Stimulated activated CD8-positive, alpha-beta memory T cell treated with anti-CD3 and anti-CD28 coated beads, Interleukin-15, amount 100 ng/mL, for 48 hours (primary cell): Measurements from ENCODE around the gene FICD.
"Not testable (repeated sequence)": the region's sequence is repeated elsewhere in the genome, so short reads cannot be mapped to it uniquely, and the experiment has no call there.

Experiments used
- DNase-seq, 2 donors: peaks; one replicate each; pipeline ENCODE4 v3.0.0-alpha.2; 2020; ENCODE audit warnings: low read depth in 2 of 2

FICD gene

DNA sequence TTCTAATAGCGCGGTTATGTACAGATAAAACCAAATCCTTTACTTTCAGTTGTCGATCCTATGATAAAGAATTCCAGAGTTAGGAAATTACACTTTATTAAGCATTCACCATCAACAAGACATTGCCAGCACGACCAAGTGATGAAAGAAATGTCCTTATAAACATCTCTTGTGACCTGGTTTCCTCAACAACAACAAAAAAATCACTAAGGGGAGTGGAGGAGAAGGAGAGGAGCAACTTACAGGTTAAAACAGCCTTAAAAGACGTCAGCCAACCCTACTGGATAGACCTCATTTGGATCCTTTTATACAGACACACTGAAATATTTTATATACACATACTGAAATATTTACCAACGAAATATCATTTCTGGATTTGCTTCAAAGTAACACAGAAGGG lies 23.1 kb downstream of the FICD start:
- no peak for DNase-seq

- DNase-seq = no peak
These were observed 23.6 kb downstream of the FICD start for GRCh38 chr12:108538616-108539195.

DNA sequence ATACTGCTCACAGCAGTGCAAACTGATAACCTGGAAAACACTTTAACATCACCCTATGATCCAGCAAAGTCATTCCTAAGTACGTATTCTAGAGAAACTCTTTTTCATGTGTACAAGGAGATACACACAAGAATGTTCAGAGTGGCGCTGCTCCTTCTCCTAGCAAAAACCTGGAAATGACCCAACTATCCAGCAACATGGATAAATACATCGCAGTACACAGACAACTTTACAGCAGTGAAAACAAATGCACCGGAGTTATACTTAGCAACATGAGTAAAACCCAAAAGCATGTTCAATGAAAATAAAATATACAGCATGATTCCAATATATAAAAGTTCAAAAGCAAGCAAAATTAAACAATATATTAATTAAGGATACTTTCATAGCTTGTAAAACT lies 27.2 kb downstream of the FICD start:
- DNase-seq = no peak

GRCh38 chr12:108543652-108544051 lies 28.6 kb downstream of the FICD start:
- no peak for DNase-seq

DNA sequence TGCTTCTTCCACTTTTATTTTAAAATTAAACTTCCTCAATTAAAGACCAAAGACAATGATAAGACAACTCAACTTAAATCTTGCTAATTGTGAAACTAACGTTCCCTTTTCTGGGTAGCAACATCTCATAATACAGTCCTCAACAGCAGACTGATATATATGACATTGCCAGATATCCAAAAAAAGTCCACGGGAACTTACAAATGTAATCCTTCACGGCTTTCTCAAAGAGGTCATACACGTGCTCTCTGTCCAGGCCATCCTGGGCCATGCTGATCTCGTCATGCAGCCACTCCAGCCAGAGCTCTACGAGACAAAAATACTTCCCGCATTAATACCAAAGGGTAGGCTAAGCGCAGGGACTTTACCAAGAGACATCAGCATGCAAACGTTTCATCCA lies 32.6 kb downstream of the FICD start:
- DNase-seq = no peak

- DNase-seq = no peak
These were observed 34.0 kb downstream of the FICD start for GRCh38 chr12:108548954-108549521.

DNA sequence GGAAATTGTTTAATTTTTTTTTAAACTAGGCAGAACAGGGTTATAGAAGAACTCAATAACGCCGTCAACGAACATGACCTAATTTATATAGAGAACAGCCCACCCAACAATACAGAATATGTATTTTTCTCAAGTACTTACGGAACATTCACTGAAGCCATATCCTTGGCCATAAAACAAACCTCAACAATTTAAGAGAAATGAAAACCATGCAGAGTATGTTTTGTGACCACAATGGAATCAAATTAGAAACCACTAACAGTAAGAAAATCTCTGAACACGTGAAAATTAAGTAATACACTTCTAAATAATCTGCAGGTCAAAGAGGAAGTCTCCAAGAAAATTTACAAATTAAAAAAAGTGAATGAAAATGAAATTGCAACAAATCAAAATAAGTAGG lies 36.5 kb downstream of the FICD start:
- no peak for DNase-seq

GRCh38 chr12:108553799-108554198 lies 38.7 kb downstream of the FICD start:
- DNase-seq = no peak

GRCh38 chr12:108555383-108555782 lies 40.3 kb downstream of the FICD start:
- DNase-seq = not testable (repeated sequence)

- no peak for DNase-seq
These were observed 44.1 kb downstream of the FICD start for GRCh38 chr12:108559007-108559655.

DNA sequence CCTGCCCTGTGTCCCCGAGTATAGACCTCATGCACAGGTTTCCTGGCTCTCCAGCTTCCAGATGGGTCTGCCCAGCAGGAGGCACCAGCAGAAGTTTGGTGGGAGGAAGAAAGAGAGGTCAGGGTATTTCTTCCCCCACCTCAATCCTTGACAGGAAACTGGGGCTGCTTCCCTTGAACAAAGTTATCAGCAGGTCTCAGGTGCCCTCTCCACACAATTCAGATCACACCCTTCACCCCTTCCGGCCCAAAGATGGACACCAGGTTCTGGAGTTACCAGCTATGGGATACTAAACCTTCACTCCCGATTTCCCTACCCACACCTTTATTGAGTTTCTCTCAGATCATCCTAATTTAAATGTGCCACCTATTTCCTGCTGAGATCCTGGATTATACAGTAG lies 44.7 kb downstream of the FICD start:
- DNase-seq = no peak

DNA sequence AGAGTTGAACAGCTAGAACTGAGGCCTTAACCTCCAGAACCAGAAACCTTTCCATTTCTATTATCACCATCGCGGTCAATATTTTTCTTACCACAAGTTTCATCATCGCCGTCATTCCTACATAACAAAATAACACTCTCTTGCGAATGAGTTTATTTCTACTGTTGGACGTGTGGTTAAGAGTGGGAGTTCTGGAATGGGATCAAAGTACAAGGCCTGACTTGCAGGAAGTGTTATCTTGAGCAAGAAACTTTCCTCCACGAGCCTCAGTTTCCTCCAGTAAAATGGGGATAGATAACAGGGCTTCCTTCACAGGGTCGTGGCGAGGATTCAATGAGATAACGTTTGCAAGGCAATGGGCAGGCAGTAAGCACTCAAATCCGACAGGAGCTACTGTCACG lies 45.2 kb downstream of the FICD start:
- no peak for DNase-seq

- peak; percentile 62 to 66 for DNase-seq
These were observed 46.0 kb downstream of the FICD start, which contains the start of gene SART3 for GRCh38 chr12:108560752-108561719. Gene SART3, minus strand, starts transcription at chr12:108561173. Its CDS starts 19 bp downstream, at chr12:108561154.

DNA sequence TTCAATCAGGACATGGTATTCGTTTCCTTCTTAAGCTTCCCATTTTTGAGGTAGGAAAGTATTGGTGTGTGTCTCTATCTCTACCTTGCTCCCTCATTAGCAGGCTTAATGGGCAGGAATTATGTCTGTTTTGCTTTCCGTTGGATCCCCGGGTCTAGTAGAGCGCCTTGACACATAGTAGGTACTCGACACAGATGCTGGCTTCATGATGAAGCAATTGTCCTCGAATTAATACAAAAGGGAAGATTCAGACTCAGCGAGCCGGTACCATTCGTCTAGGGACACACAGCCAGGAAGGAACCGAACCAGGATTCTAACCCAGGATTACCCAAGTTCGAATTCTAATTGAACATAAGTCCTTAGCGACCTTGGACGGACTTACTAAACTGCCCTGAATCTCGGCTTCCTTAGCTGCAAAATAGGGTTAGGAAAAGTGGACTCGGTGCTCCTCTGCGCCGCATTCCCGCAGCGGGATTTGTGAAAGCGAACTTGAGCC lies 46.8 kb downstream of the FICD start:
- no peak for DNase-seq

- DNase-seq = peak; percentile 98 to 99
These were observed 47.5 kb downstream of the FICD start, which contains the start of gene ISCU for GRCh38 chr12:108562348-108563135. Gene ISCU, plus strand, starts transcription at chr12:108562596. Its CDS starts 27 bp downstream, at chr12:108562623.

DNA sequence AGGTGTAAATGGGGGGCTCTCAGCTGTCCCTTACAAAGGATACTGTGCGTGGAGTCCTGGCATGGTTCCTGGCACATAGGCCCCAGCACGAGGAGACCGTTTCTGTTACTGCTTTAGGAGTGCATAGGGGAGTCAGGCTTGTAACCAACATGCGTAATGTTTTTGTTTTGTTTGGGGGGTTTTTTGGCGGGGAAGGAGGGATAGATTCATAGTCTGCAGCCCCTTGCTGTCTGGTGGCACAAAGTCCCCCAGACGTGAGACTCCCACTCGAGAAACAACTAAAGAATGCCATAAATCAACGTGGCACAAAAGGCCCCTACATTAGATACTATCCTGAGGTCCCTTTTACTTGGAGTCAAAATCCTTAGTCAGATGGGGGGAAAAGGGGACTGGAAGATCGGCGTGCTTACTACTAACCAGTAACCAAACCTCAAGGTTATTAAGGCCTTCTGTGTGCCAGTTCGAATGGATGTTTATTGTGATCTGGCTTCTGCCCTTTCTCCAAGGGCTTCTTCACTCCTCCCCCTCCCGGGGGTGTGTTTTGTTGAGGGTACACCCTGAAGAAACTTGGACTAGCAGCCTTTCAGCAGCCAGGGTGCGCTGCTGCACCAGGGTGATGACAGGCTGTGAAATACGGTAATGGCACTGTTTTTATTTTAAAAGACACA lies 48.2 kb downstream of the FICD start:
- DNase-seq = peak; percentile 80 to 82

DNA sequence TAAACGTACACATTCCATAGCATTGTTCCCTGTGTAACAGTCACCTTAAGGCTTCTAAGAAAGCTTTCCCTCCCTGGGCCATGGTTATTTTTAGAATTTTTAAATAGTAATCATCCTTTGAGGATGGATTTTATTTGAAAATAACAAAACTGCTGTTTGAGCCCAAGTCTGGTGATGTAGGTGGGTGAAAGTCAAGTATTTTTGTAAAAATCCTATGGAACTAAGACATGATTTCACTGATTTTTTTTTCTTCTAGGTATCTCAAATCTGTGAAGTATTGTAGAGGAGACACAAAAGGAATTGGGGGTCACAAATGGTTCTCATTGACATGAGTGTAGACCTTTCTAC lies 48.7 kb downstream of the FICD start:
- no peak for DNase-seq

- DNase-seq = no peak
These were observed 49.6 kb downstream of the FICD start for GRCh38 chr12:108564724-108565123.

GRCh38 chr12:108565146-108565545 lies 50.1 kb downstream of the FICD start:
- DNase-seq = no peak

DNA sequence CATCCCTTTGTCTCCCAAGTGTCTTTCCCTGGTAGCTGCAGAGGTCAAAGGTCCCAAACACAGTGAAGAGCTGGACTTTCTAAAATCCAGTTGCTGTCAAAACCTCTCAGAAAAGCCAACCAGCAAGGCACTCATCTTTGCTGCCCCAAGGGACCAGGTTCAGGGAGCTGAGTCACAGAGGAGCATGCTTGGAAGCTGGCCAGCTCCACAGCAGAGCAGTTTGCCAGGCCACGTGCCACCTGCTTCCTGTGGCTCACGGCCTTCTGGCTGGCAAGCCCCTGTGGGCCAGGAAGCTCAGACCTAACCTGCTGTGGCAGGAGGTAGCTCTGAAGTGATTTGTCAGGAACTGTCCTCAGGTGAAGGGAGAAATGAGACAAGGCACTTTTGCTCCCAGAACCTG lies 50.9 kb downstream of the FICD start:
- peak in 1 of 2 donors; percentile 44 for DNase-seq

DNA sequence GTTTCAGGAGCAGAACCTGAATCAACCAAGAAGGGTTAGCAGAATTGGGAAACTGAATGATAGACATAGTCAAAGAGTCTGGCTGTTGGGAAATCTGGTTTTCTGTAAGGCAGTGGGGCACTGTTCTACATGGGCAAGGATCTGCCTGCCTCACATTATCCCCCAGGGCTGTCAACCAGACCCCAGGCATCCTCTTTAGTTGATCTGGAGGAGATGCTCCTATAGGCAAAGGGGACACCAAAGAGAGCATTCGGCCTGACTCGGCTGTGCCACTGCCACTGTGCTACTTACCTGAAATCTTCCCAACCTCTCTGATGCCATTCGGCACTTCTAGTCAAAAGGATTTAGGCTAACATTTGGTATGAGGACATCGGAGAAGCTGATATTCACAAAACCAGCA lies 51.4 kb downstream of the FICD start:
- no peak for DNase-seq
